H1 (cell line): Measurements from ENCODE around the gene DNAH12.

ENCODE experiments used
- CREB1 ChIP-seq: IDR thresholded peaks from 2 replicates; pipeline ENCODE4 v1.6.1; 2012; ENCODE audit warnings: inconsistent platforms
- HDAC2 ChIP-seq, 2 experiments: fragments of 300-600 bp in 1 of 2; sonication (generic) in 1 of 2; IDR thresholded peaks; 2 replicates each; pipeline ENCODE4 v1.6.1; 2011 to 2012; ENCODE audit warnings: low read depth in 2 of 2, low read length in 2 of 2, mild to moderate bottlenecking in 2 of 2, moderate library complexity in 2 of 2, borderline replicate concordance in 1 of 2, inconsistent platforms in 1 of 2
- JUND ChIP-seq: IDR thresholded peaks from 2 replicates; pipeline ENCODE4 v1.6.1; 2011; ENCODE audit warnings: mild to moderate bottlenecking, improper control_type of control experiment, low read length
- KDM5A ChIP-seq: fragments of 200-600 bp; IDR thresholded peaks from 2 replicates; pipeline ENCODE4 v1.7.1; 2012; ENCODE audit warnings: mild to moderate bottlenecking, low read length, inconsistent platforms, mixed read lengths
- POLR2A ChIP-seq, 2 experiments: IDR thresholded peaks; 1 replicate in 1 of 2; 2 replicates in 1 of 2; pipeline ENCODE4 v1.6.1; 2011; ENCODE audit warnings: low read depth in 2 of 2, low read length in 2 of 2, mild to moderate bottlenecking in 2 of 2; ENCODE audit errors: control extremely low read depth in 1 of 2
- RBBP5 ChIP-seq: IDR thresholded peaks from 2 replicates; pipeline ENCODE4 v1.7.1; 2012; ENCODE audit warnings: low read depth, mild to moderate bottlenecking, inconsistent platforms, low read length, moderate library complexity, borderline replicate concordance
- SIN3A ChIP-seq, 2 experiments: IDR thresholded peaks in 1 of 2; conservative IDR thresholded peaks in 1 of 2; 2 replicates each; pipeline ENCODE4 v1.6.1; 2011 to 2012; ENCODE audit warnings: low read length in 2 of 2, improper control_type of control experiment in 1 of 2, low read depth in 1 of 2, mild to moderate bottlenecking in 1 of 2
- SIX5 ChIP-seq: IDR thresholded peaks from 2 replicates; pipeline ENCODE4 v1.6.1; 2011; ENCODE audit warnings: mild to moderate bottlenecking, low read depth, low read length
- TAF1 ChIP-seq: IDR thresholded peaks from 2 replicates; pipeline ENCODE4 v1.6.1; 2011; ENCODE audit warnings: mild to moderate bottlenecking, low read depth, low read length
- TEAD4 ChIP-seq: IDR thresholded peaks from 2 replicates; pipeline ENCODE4 v1.6.1; 2012; ENCODE audit warnings: low read depth, low read length, inconsistent platforms, mixed read lengths
- TF ChIP-seq, protein P1 (sequence below), 3 experiments: IDR thresholded peaks; 1 replicate in 2 of 3; 2 replicates in 1 of 3; pipeline versions ENCODE4 v1.5.1 to v1.6.1; 2011; ENCODE audit warnings: low read length in 3 of 3, mild to moderate bottlenecking in 3 of 3, inconsistent platforms in 2 of 3, low read depth in 1 of 3, moderate library complexity in 1 of 3; ENCODE audit not compliant: insufficient read depth in 1 of 3; ENCODE audit errors: control extremely low read depth in 1 of 3
- TF ChIP-seq, protein P2 (sequence below): IDR thresholded peaks from 2 replicates; pipeline ENCODE4 v1.6.1; 2011; ENCODE audit warnings: low read depth, mild to moderate bottlenecking, low read length; ENCODE audit not compliant: insufficient read depth

DNA sequence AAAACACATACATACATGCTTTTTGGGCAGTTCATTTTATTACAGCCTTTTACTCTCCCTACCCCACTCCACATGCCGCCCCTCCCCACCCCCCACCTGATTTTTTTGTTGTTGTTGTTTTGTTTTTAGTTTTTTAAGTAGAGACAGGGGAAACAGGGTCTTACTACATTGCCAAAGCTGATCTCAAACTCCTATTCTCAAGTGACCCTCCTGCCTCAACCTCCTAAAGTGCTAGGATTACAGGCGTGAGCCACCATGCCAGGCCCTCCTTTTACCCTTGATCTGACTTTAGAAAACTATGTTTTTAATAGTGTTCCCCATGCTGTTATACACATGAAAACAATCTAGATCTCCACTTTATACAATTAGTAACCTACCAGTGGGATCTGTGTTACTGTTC lies 26.7 kb upstream of the DNAH12 start:
- TF ChIP-seq, protein P1, sequence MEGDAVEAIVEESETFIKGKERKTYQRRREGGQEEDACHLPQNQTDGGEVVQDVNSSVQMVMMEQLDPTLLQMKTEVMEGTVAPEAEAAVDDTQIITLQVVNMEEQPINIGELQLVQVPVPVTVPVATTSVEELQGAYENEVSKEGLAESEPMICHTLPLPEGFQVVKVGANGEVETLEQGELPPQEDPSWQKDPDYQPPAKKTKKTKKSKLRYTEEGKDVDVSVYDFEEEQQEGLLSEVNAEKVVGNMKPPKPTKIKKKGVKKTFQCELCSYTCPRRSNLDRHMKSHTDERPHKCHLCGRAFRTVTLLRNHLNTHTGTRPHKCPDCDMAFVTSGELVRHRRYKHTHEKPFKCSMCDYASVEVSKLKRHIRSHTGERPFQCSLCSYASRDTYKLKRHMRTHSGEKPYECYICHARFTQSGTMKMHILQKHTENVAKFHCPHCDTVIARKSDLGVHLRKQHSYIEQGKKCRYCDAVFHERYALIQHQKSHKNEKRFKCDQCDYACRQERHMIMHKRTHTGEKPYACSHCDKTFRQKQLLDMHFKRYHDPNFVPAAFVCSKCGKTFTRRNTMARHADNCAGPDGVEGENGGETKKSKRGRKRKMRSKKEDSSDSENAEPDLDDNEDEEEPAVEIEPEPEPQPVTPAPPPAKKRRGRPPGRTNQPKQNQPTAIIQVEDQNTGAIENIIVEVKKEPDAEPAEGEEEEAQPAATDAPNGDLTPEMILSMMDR (IDR thresholded peaks at IDR 0.05; ENCODE audit: control extremely low read depth in 1 of 3, insufficient read depth in 1 of 3, low read depth in 1 of 3, low read length in 3 of 3): no peak
- TF ChIP-seq POLR2A (IDR thresholded peaks at IDR 0.05; ENCODE audit: control extremely low read depth in 1 of 2, low read depth in 2 of 2, low read length in 2 of 2): no peak
- TF ChIP-seq TAF1: no peak
- TF ChIP-seq CREB1: no peak
- no peak for TF ChIP-seq TEAD4
- no peak for TF ChIP-seq JUND
- no peak for TF ChIP-seq RBBP5
- no peak for TF ChIP-seq SIX5
- TF ChIP-seq, protein P2, sequence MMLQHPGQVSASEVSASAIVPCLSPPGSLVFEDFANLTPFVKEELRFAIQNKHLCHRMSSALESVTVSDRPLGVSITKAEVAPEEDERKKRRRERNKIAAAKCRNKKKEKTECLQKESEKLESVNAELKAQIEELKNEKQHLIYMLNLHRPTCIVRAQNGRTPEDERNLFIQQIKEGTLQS: no peak
- no peak for TF ChIP-seq SIN3A (conservative IDR thresholded peaks at IDR 0.05 in 1 of 2, IDR thresholded peaks at IDR 0.05 in 1 of 2; ENCODE audit: low read depth in 1 of 2, low read length in 2 of 2)
- TF ChIP-seq KDM5A: no peak
- TF ChIP-seq HDAC2 (IDR thresholded peaks at IDR 0.05; ENCODE audit: borderline replicate concordance in 1 of 2, low read depth in 2 of 2, low read length in 2 of 2): no peak
